Astrocyte (in vitro differentiated cells and primary cell): Measurements from ENCODE around the gene KIF19. TPM values are rescaled to one million over a fixed set of nuclear protein-coding genes. Genes with fewer than 3 reads are reported as not detected.

Experiments used
- DNase-seq: peaks from one replicate; pipeline ENCODE4 v3.0.0-alpha.2; 2010; ENCODE audit warnings: low read depth
- FAIRE-seq: peaks from 2 replicates; lab custom pipeline; 2011; peaks lifted over from hg19 to GRCh38; lab: Jason Lieb, UNC
- H2AFZ ChIP-seq: 2 replicates; pipeline ENCODE4 v1.6.0; 2012; ENCODE audit warnings: low read depth, low read length, inconsistent platforms
- H3K27ac ChIP-seq: 2 replicates; pipeline ENCODE4 v1.5.1; 2011; ENCODE audit warnings: low read depth, low read length, inconsistent platforms
- H3K27me3 ChIP-seq: 2 replicates; pipeline ENCODE4 v1.6.0; 2011; ENCODE audit warnings: low read length, inconsistent platforms; ENCODE audit not compliant: insufficient read depth
- H3K36me3 ChIP-seq: 2 replicates; pipeline ENCODE4 v1.5.1; 2011; ENCODE audit warnings: low read length, inconsistent platforms; ENCODE audit not compliant: insufficient read depth
- H3K4me1 ChIP-seq: 2 replicates; pipeline ENCODE4 v1.5.1; 2011; ENCODE audit warnings: low read length, inconsistent platforms; ENCODE audit not compliant: insufficient read depth
- H3K4me2 ChIP-seq: 2 replicates; pipeline ENCODE4 v1.6.0; 2012; ENCODE audit warnings: low read length, inconsistent platforms
- H3K4me3 ChIP-seq: 2 replicates; pipeline ENCODE4 v1.5.1; 2011; ENCODE audit warnings: low read depth, mild to moderate bottlenecking, low read length, inconsistent platforms; ENCODE audit not compliant: insufficient read depth
- H3K79me2 ChIP-seq: 2 replicates; pipeline ENCODE4 v1.6.0; 2012; ENCODE audit warnings: mild to moderate bottlenecking, low read length, inconsistent platforms; ENCODE audit not compliant: insufficient read depth
- H3K9ac ChIP-seq: 2 replicates; pipeline ENCODE4 v1.6.0; 2012; ENCODE audit warnings: mild to moderate bottlenecking, low read length, inconsistent platforms
- H3K9me3 ChIP-seq: 2 replicates; pipeline ENCODE4 v1.5.1; 2012; ENCODE audit warnings: low read depth, mild to moderate bottlenecking, low read length, inconsistent platforms; ENCODE audit not compliant: insufficient read depth
- H4K20me1 ChIP-seq: 2 replicates; pipeline ENCODE4 v1.6.0; 2012; ENCODE audit warnings: low read length, inconsistent platforms; ENCODE audit not compliant: insufficient read depth
- H3K27ac Mint-ChIP-seq: one replicate; pipeline ENCODE4 v1.8.0; 2021; ENCODE audit warnings: mild to moderate bottlenecking, mixed read lengths; ENCODE audit not compliant: unreplicated experiment
- H3K27me3 Mint-ChIP-seq: one replicate; pipeline ENCODE4 v1.8.0; 2021; ENCODE audit warnings: low read depth, mixed read lengths; ENCODE audit not compliant: unreplicated experiment
- H3K36me3 Mint-ChIP-seq: one replicate; pipeline ENCODE4 v1.8.0; 2021; ENCODE audit warnings: low read depth, mixed read lengths; ENCODE audit not compliant: unreplicated experiment
- H3K4me1 Mint-ChIP-seq: one replicate; pipeline ENCODE4 v1.8.0; 2021; ENCODE audit warnings: low read depth, mixed read lengths; ENCODE audit not compliant: unreplicated experiment
- H3K4me3 Mint-ChIP-seq: one replicate; pipeline ENCODE4 v1.8.0; 2021; ENCODE audit warnings: mild to moderate bottlenecking, moderate library complexity, mixed read lengths; ENCODE audit not compliant: unreplicated experiment
- H3K9me3 Mint-ChIP-seq: one replicate; pipeline ENCODE4 v1.8.0; 2021; ENCODE audit warnings: mild to moderate bottlenecking, mixed read lengths; ENCODE audit not compliant: unreplicated experiment
- CTCF ChIP-seq: IDR thresholded peaks from 2 replicates; pipeline ENCODE4 v1.5.1; 2011; ENCODE audit warnings: low read depth, mild to moderate bottlenecking, inconsistent platforms, low read length, moderate library complexity; ENCODE audit not compliant: insufficient read depth
- EZH2 ChIP-seq: IDR thresholded peaks from 2 replicates; pipeline ENCODE4 v1.6.1; 2012; ENCODE audit warnings: mild to moderate bottlenecking, low read length, inconsistent platforms; ENCODE audit not compliant: insufficient read depth
- total RNA-seq: library from RNA; stranded (reverse); gene quantifications from 2 replicates; pipeline ENCODE4 v1.2.1, GENCODE V29; 2021

Gene KIF19
- total RNA-seq, 1 donor from 2014 or later = not detected

DNA sequence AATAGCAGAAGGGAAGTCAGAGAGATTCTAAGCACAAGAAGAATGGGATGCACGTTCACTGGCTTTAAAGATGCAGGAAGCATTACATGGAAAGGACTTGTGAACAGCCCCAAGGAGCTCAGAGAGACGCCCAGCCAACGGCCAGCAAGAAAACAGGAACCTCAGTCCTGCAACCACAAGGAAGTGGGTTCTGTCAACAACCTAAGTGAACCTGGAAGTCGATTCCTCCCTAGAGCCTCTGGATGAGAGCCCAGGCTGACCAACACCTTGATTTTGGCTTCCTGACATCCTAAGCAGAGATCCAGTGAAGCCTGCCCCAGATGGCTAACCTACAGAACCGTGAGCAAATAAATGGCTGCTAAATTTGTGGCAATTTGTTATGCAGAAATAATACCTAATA lies 65.7 kb downstream of the KIF19 start:
- Histone ChIP-seq H3K4me2 (no peak overlapping the region), H3K79me2 (no peaks in the 10 kb centered on the region), H3K27me3 (no peaks in the 10 kb centered on the region), H3K4me3 (no peak overlapping the region), H3K9me3 (no peaks in the 10 kb centered on the region), H3K36me3 (no peaks in the 10 kb centered on the region), H4K20me1 (no peaks in the 10 kb centered on the region), H3K9ac (no peak overlapping the region), H2AFZ (no peak overlapping the region), H3K27ac (no peak overlapping the region), H3K4me1 (no peaks in the 10 kb centered on the region)
- H3K36me3 Mint-ChIP-seq = no peaks in the 10 kb centered on the region
- FAIRE-seq = no peak
- TF ChIP-seq CTCF = no peak
- TF ChIP-seq EZH2 = no peak
- no peak overlapping the region for H3K4me3 Mint-ChIP-seq
- no peak for DNase-seq
- peaks cover 6% of the 10 kb centered on the region for H3K4me1 Mint-ChIP-seq
- peaks cover 27% of the 10 kb centered on the region for H3K27me3 Mint-ChIP-seq
- H3K9me3 Mint-ChIP-seq = no peaks in the 10 kb centered on the region
- H3K27ac Mint-ChIP-seq = no peak overlapping the region

DNA sequence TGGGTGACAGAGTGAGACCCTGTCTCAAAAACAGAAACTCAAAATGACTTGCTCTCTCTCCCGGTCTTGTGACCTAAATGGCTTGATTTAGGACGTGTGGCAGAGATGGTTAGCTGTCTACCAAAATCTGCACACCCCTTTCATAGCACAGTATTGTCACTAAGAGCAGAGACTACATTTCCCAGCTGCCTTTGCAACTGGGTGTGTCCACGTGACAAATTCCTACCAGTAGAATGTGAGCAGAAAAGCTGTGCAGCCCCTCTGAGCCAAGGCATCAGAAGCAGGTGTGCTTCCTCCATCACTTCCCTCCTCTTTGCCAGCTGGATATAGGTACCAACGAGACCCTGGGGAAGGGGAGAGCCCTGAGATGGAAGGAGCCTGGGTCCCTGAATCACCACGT lies 66.8 kb downstream of the KIF19 start:
- Histone ChIP-seq H2AFZ (no peak overlapping the region), H3K4me2 (no peak overlapping the region), H3K27ac (no peak overlapping the region), H3K9me3 (no peaks in the 10 kb centered on the region), H4K20me1 (no peaks in the 10 kb centered on the region), H3K36me3 (no peaks in the 10 kb centered on the region), H3K9ac (no peak overlapping the region), H3K79me2 (no peaks in the 10 kb centered on the region), H3K4me3 (no peak overlapping the region), H3K27me3 (no peaks in the 10 kb centered on the region), H3K4me1 (no peaks in the 10 kb centered on the region)
- Mint-ChIP-seq H3K36me3 (no peaks in the 10 kb centered on the region), H3K4me1 (peaks cover 6% of the 10 kb centered on the region), H3K9me3 (no peaks in the 10 kb centered on the region), H3K27me3 (peaks cover 27% of the 10 kb centered on the region), H3K27ac (no peak overlapping the region), H3K4me3 (no peak overlapping the region)
- DNase-seq (no peak), FAIRE-seq (no peak)
- TF ChIP-seq EZH2 = no peak
- TF ChIP-seq CTCF = no peak

GRCh38 chr17:74393346-74393942 lies 67.4 kb downstream of the KIF19 start:
- H3K4me1 Mint-ChIP-seq = peaks cover 6% of the 10 kb centered on the region
- no peaks in the 10 kb centered on the region for H3K9me3 Mint-ChIP-seq

More at GRCh38 chr17:74393346-74393942, 67.4 kb downstream of the KIF19 start:
- H3K36me3 Mint-ChIP-seq = no peaks in the 10 kb centered on the region
- Histone ChIP-seq H3K9ac (no peak overlapping the region), H3K4me2 (no peak overlapping the region), H3K27me3 (no peaks in the 10 kb centered on the region), H3K4me3 (no peak overlapping the region), H3K79me2 (no peaks in the 10 kb centered on the region), H4K20me1 (no peaks in the 10 kb centered on the region), H3K36me3 (no peaks in the 10 kb centered on the region), H3K27ac (no peak overlapping the region), H2AFZ (no peak overlapping the region), H3K9me3 (no peaks in the 10 kb centered on the region), H3K4me1 (no peaks in the 10 kb centered on the region)
- H3K27me3 Mint-ChIP-seq = peaks cover 27% of the 10 kb centered on the region
- TF ChIP-seq CTCF = no peak
- no peak for TF ChIP-seq EZH2
- FAIRE-seq (no peak), DNase-seq (peak; percentile 35)
- H3K27ac Mint-ChIP-seq = no peak overlapping the region
- no peak overlapping the region for H3K4me3 Mint-ChIP-seq
